H1 (cell line): ENCODE data around the gene RTKN.

Experiments
- EGR1 ChIP-seq: IDR thresholded peaks from 2 replicates; pipeline ENCODE4 v1.6.1; 2011; ENCODE audit warnings: low read depth, low read length, borderline replicate concordance
- GABPA ChIP-seq: IDR thresholded peaks from 2 replicates; pipeline ENCODE4 v1.6.1; 2011; ENCODE audit warnings: mild to moderate bottlenecking, low read length, moderate library complexity, borderline replicate concordance; ENCODE audit not compliant: insufficient read depth
- JUND ChIP-seq: IDR thresholded peaks from 2 replicates; pipeline ENCODE4 v1.6.1; 2011; ENCODE audit warnings: mild to moderate bottlenecking, improper control_type of control experiment, low read length
- MAFK ChIP-seq: IDR thresholded peaks from 2 replicates; pipeline ENCODE4 v1.6.1; 2012; ENCODE audit warnings: low read depth, mild to moderate bottlenecking, improper control_type of control experiment, low read length
- NRF1 ChIP-seq: IDR thresholded peaks from 2 replicates; pipeline ENCODE4 v1.6.1; 2011; ENCODE audit warnings: mild to moderate bottlenecking, low read depth, low read length, improper control_type of control experiment
- POLR2A ChIP-seq, 2 experiments: IDR thresholded peaks; 1 replicate in 1 of 2; 2 replicates in 1 of 2; pipeline ENCODE4 v1.6.1; 2011; ENCODE audit warnings: low read depth in 2 of 2, low read length in 2 of 2, mild to moderate bottlenecking in 2 of 2; ENCODE audit errors: control extremely low read depth in 1 of 2
- SIX5 ChIP-seq: IDR thresholded peaks from 2 replicates; pipeline ENCODE4 v1.6.1; 2011; ENCODE audit warnings: mild to moderate bottlenecking, low read depth, low read length
- TAF1 ChIP-seq: IDR thresholded peaks from 2 replicates; pipeline ENCODE4 v1.6.1; 2011; ENCODE audit warnings: mild to moderate bottlenecking, low read depth, low read length
- TAF7 ChIP-seq: optimal IDR thresholded peaks from 2 replicates; pipeline ENCODE3; 2011; ENCODE audit warnings: low read depth, mild to moderate bottlenecking, inconsistent platforms, low read length, moderate library complexity, borderline replicate concordance
- YY1 ChIP-seq: IDR thresholded peaks from 2 replicates; pipeline ENCODE4 v1.6.1; 2011; ENCODE audit warnings: low read depth, mild to moderate bottlenecking, low read length
- TF ChIP-seq, protein P1 (sequence below), 3 experiments: IDR thresholded peaks; 1 replicate in 2 of 3; 2 replicates in 1 of 3; pipeline versions ENCODE4 v1.5.1 to v1.6.1; 2011; ENCODE audit warnings: low read length in 3 of 3, mild to moderate bottlenecking in 3 of 3, inconsistent platforms in 2 of 3, low read depth in 1 of 3, moderate library complexity in 1 of 3; ENCODE audit not compliant: insufficient read depth in 1 of 3; ENCODE audit errors: control extremely low read depth in 1 of 3
- TF ChIP-seq, protein P2 (sequence below): IDR thresholded peaks from 2 replicates; pipeline ENCODE4 v1.6.1; 2011; ENCODE audit warnings: low read length, improper control_type of control experiment

- TF ChIP-seq YY1 (no peak), SIX5 (no peak), JUND (no peak), TAF1 (no peak), MAFK (no peak), POLR2A (IDR thresholded peaks at IDR 0.05; ENCODE audit: control extremely low read depth in 1 of 2, low read depth in 2 of 2, low read length in 2 of 2) (no peak), NRF1 (no peak), TAF7 (no peak), EGR1 (no peak), GABPA (no peak)
- TF ChIP-seq, protein P1, sequence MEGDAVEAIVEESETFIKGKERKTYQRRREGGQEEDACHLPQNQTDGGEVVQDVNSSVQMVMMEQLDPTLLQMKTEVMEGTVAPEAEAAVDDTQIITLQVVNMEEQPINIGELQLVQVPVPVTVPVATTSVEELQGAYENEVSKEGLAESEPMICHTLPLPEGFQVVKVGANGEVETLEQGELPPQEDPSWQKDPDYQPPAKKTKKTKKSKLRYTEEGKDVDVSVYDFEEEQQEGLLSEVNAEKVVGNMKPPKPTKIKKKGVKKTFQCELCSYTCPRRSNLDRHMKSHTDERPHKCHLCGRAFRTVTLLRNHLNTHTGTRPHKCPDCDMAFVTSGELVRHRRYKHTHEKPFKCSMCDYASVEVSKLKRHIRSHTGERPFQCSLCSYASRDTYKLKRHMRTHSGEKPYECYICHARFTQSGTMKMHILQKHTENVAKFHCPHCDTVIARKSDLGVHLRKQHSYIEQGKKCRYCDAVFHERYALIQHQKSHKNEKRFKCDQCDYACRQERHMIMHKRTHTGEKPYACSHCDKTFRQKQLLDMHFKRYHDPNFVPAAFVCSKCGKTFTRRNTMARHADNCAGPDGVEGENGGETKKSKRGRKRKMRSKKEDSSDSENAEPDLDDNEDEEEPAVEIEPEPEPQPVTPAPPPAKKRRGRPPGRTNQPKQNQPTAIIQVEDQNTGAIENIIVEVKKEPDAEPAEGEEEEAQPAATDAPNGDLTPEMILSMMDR (IDR thresholded peaks at IDR 0.05; ENCODE audit: control extremely low read depth in 1 of 3, insufficient read depth in 1 of 3, low read depth in 1 of 3, low read length in 3 of 3) = no peak
- TF ChIP-seq, protein P2, sequence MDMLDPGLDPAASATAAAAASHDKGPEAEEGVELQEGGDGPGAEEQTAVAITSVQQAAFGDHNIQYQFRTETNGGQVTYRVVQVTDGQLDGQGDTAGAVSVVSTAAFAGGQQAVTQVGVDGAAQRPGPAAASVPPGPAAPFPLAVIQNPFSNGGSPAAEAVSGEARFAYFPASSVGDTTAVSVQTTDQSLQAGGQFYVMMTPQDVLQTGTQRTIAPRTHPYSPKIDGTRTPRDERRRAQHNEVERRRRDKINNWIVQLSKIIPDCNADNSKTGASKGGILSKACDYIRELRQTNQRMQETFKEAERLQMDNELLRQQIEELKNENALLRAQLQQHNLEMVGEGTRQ = no peak
These were observed 1.8 kb downstream of the RTKN start for GRCh38 chr2:74439803-74440377.
